NCI-H69 (cell line): ENCODE measurements around the gene SPOCK3.
"Not testable (repeated sequence)": the region's sequence is repeated elsewhere in the genome, so short reads cannot be mapped to it uniquely, and the experiment has no call there.

Source experiments
- DNase-seq: peaks from one replicate; lab custom pipeline; 2025; lab: John Stamatoyannopoulos, UW

Gene SPOCK3

GRCh38 chr4:166823126-166823525, 411.2 kb downstream of the SPOCK3 start:
- no peak for DNase-seq

DNA sequence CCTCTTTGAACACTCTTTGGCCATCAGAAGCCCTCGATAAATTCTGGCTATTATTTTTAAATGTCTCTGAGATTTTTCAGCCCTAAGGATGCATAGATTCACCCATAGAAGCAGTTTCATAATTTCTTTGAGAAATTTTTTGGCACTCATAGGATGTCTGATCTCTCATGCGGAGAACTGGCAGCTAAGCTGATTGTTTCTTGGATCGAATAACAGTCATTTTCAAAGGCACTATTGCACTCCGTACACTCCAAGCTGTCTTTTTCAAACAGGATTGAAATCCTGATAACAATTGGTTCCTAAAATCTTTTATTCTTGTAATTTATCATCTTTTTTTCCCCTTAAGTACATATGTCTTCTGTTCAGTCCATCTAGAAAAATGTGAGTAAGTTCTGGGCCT, 411.9 kb downstream of the SPOCK3 start:
- no peak for DNase-seq

- no peak for DNase-seq
Observed at GRCh38 chr4:166816890-166817289, 417.4 kb downstream of the SPOCK3 start.

- no peak for DNase-seq
Observed at GRCh38 chr4:166808380-166808779, 425.9 kb downstream of the SPOCK3 start.

DNA sequence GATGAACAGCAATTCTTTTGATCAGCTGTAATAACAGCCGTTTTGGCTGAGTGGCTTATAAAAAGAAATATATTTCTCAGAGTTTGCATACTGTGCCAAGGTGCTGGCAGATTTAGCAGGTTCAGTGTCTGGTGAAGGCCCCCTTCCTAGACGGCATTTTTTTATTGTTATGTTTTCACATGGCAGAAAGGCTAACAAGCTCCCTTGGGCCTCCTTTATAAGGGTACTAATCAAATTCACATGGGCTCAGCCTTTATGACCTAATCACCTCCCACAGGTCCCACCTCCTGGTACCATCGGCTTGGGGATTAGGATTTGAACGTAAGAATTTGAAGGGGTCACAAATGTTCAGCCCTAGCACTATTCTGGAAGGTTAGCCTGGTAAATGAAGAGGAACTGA, 431.9 kb downstream of the SPOCK3 start:
- DNase-seq: no peak

GRCh38 chr4:166798126-166798525, 436.2 kb downstream of the SPOCK3 start:
- no peak for DNase-seq

GRCh38 chr4:166777760-166778159, 456.5 kb downstream of the SPOCK3 start:
- no peak for DNase-seq

GRCh38 chr4:166763018-166763417, 471.3 kb downstream of the SPOCK3 start:
- no peak for DNase-seq

- DNase-seq: no peak
Observed at GRCh38 chr4:166741742-166742141, 492.6 kb downstream of the SPOCK3 start.

GRCh38 chr4:166739215-166739614, 495.1 kb downstream of the SPOCK3 start:
- not testable (repeated sequence) for DNase-seq

GRCh38 chr4:166737430-166737829, 496.9 kb downstream of the SPOCK3 start:
- DNase-seq: no peak

DNA sequence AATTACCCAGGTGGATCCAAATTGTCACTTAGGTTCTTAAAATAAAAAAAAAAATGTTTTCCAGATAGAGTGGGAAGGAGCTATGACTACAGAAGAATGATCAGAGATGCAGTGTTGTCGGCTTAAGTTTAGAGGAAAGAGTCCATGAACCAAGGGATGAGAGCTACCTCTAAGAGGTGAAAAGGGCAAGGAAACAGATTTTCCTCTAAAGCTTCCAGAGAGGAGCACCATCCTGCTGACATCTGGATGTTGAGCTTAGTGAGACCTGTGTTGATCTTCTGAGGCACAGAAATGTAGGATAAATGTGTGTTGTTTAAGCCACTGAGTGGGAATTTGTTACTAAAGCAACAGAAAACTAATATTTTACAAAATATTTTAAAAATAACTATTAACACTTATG, 498.7 kb downstream of the SPOCK3 start:
- no peak for DNase-seq

- no peak for DNase-seq
Observed at GRCh38 chr4:166734797-166735196, 499.5 kb downstream of the SPOCK3 start.

DNA sequence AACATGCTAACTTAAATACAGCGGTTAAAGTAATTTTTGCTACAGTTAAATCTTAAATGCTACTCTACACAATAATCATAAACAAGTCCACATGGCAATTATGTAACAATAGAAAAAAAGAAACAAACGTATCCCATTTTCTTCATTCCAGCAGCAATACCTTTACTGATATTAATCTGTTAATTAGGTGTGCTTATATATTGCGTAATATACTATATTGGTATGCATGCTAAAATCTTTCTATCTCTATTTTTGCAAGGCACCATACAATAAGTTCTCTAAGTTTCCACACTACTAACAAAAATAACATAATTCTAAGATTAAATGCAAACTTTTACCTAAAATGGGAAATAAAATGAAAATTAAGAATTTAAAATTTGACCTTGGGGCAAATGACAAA, 500.6 kb downstream of the SPOCK3 start:
- no peak for DNase-seq

- DNase-seq: no peak
Observed at GRCh38 chr4:166726832-166727231, 507.5 kb downstream of the SPOCK3 start.

DNA sequence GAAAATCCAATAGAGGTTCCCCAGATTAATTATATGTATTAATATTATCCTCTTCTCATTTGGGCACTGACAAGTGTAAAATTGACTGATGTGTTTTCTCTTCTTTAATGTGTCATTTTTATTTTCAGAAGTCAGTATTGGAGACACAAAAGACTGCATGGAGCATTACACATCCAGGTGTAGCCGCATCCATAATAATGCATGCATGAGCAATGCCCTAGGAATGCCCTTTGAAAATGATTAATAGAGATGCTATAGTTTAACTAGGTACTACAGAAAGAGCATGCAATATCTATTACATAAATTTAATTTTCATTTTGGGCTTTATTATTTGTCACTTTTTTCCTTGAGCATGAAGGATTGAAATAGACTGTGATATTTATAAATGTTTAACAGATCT, 509.9 kb downstream of the SPOCK3 start:
- no peak for DNase-seq

GRCh38 chr4:166723532-166724140, 510.7 kb downstream of the SPOCK3 start:
- no peak for DNase-seq

GRCh38 chr4:166715748-166716713, 518.3 kb downstream of the SPOCK3 start:
- not testable (repeated sequence) for DNase-seq

DNA sequence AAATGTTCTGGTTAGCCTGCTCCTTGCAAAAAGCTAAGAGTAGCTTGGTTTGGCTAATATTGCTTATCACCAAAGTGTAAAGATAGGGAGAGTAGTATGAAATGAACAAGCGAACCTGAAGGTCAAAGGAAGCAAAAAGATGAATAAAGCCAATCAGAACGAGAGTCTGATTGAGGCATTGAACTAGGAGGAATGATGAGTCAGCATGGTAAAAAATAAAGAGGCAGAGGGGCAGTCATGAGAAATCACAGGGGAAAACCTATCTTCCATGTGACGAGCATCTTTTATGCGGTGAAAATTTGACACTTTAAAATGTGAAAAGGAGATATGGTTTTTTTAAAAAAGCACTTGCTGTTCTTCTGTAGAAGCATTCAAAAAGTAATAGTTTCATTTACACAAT, 533.7 kb downstream of the SPOCK3 start:
- no peak for DNase-seq

- DNase-seq: no peak
Observed at GRCh38 chr4:166688835-166689234, 545.5 kb downstream of the SPOCK3 start.

- DNase-seq: no peak
Observed at GRCh38 chr4:166687828-166688227, 546.5 kb downstream of the SPOCK3 start.
